Iris pigment epithelial cell (primary cell): ENCODE data around the gene AIRE.

Source experiments
- DNase-seq: peaks from one replicate; pipeline ENCODE4 v3.0.0-alpha.2; 2011; ENCODE audit warnings: low read depth

Gene AIRE

GRCh38 chr21:44305691-44306090 is 20.0 kb downstream of the AIRE start:
- no peak for DNase-seq

GRCh38 chr21:44306936-44307704 is 21.4 kb downstream of the AIRE start:
- DNase-seq = peak; percentile 46

GRCh38 chr21:44310628-44311507 is 25.2 kb downstream of the AIRE start:
- no peak for DNase-seq

GRCh38 chr21:44312089-44312488 is 26.4 kb downstream of the AIRE start:
- DNase-seq = no peak

- no peak for DNase-seq
These were observed 27.0 kb downstream of the AIRE start for GRCh38 chr21:44312716-44313115.

GRCh38 chr21:44313451-44313850 is 27.8 kb downstream of the AIRE start:
- DNase-seq = no peak

GRCh38 chr21:44314128-44314527 is 28.5 kb downstream of the AIRE start:
- no peak for DNase-seq

GRCh38 chr21:44314561-44314960 is 28.9 kb downstream of the AIRE start:
- no peak for DNase-seq

- no peak for DNase-seq
These were observed 30.1 kb downstream of the AIRE start for GRCh38 chr21:44315691-44316203.

- no peak for DNase-seq
These were observed 30.7 kb downstream of the AIRE start for GRCh38 chr21:44316277-44316900.

GRCh38 chr21:44317241-44317782 is 31.6 kb downstream of the AIRE start:
- DNase-seq = no peak

- DNase-seq = no peak
These were observed 32.2 kb downstream of the AIRE start for GRCh38 chr21:44317871-44318270.

- no peak for DNase-seq
These were observed 33.0 kb downstream of the AIRE start for GRCh38 chr21:44318489-44319285.

GRCh38 chr21:44319407-44320065 is 33.9 kb downstream of the AIRE start:
- DNase-seq = no peak

- DNase-seq = no peak
These were observed 35.2 kb downstream of the AIRE start for GRCh38 chr21:44320847-44321246.

GRCh38 chr21:44321846-44322450 is 36.3 kb downstream of the AIRE start:
- DNase-seq = no peak

- DNase-seq = no peak
These were observed 37.1 kb downstream of the AIRE start for GRCh38 chr21:44322621-44323325.

- no peak for DNase-seq
These were observed 37.9 kb downstream of the AIRE start for GRCh38 chr21:44323591-44323990.

GRCh38 chr21:44324106-44324853 is 38.6 kb downstream of the AIRE start:
- no peak for DNase-seq
